Adrenal gland (tissue), 5 donors: ENCODE data around the gene OR4K13.

Experiments
- CTCF ChIP-seq, 6 experiments: fragments of 450-650 bp in 4 of 6; fragments of 200-600 bp in 2 of 6; sonication (generic) in 1 of 6; IDR thresholded peaks; 1 replicate in 5 of 6; 2 replicates in 1 of 6; pipeline versions ENCODE4 v1.5.1 to v1.8.0; 2016 to 2021; ENCODE audit warnings: antibody characterized with exemption in 6 of 6, mild to moderate bottlenecking in 2 of 6, moderate library complexity in 1 of 6
- POLR2A ChIP-seq, 2 donors: fragments of 450-650 bp; IDR thresholded peaks; one replicate each; pipeline ENCODE4 v1.6.1; 2017; ENCODE audit warnings: antibody characterized with exemption in 2 of 2, mild to moderate bottlenecking in 2 of 2, moderate library complexity in 1 of 2
- donor health status: DM: no; HTN: no; CAD: no.

- no peak for TF ChIP-seq CTCF (IDR thresholded peaks at IDR 0.05)
- no peak for TF ChIP-seq POLR2A (IDR thresholded peaks at IDR 0.05)
Measured at GRCh38 chr14:19993438-19993837, 42.4 kb downstream of the OR4K13 start.
